VCaP (cell line): ENCODE measurements around the gene TRIM44.

ENCODE experiments used
- H3K27ac ChIP-seq: fragments of 450-650 bp; 2 replicates; pipeline ENCODE4 v1.5.1; 2017
- CTCF ChIP-seq: fragments of 450-650 bp; conservative IDR thresholded peaks from 2 replicates; pipeline ENCODE4 v1.5.1; 2017; ENCODE audit warnings: mild to moderate bottlenecking, moderate library complexity

Gene TRIM44

DNA sequence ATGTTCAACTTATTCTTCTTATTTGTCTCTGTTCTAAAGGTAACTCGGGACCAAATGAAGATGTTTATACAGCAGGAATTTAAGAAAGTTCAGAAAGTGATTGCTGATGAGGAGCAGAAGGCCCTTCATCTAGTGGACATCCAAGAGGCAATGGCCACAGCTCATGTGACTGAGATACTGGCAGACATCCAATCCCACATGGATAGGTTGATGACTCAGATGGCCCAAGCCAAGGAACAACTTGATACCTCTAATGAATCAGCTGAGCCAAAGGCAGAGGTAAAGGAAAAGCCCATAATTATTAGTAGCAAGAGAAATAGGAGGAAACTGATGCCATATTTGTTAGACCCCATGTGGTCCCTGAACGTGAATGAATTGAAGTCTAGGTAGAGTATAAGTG lies 63.3 kb downstream of the TRIM44 start:
- TF ChIP-seq CTCF: no peak
- no peak overlapping the region for H3K27ac ChIP-seq

DNA sequence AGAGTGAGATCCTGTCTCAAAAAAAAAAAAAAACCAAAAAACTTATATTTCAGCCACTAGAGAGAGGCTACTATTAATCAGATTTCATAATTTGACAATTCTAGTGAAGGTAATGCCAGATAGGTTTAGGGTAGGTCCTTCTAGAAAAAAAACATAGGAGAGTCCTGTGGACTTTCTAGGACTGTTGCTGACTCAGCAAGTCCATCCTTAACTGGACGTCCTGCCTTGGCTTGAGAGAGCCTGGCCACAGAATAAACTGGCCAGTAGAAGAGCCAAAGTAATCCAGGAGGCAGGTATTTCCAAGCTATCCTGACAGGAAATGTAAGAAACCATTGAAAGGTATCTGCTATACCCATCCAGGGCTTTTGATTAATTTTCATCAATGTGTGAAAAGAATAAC lies 64.6 kb downstream of the TRIM44 start:
- no peak overlapping the region for H3K27ac ChIP-seq
- TF ChIP-seq CTCF: no peak

- TF ChIP-seq CTCF: no peak
These were observed 67.7 kb downstream of the TRIM44 start for GRCh38 chr11:35730254-35730653.

DNA sequence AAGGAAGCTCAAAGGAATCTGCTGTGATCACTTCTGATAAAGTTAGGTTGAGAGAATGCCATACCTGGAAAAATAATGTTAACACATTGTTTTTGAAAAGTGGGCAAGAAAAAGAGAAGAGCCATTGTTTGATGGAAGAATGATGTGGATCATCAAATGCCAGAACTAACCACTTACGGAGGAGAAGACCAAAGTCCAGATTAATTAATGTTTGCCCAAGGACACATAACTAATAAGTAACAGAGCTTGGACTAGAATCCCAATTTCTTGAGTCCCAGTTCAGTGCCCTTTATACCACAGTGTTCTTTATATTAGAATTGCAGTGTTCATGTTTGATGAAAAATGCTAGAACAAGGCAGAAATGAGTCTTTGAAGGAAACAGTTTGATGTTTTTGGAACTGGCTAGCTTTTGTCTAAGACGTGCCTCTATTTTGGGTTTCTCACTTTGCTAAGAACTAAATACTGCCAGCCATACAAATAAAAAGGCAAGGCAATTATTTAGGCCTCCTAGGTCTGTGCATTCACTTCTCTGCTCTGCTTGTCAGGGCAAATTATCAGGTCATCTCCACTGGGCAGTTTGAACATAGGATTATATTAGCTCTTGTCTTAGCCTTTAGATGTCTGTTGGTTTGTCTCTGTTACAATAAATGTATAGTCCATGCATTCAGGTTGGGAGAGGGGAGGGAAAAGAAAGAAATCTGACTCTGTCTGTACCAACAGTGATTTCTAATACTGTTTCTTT lies 72.3 kb downstream of the TRIM44 start:
- no peak overlapping the region for H3K27ac ChIP-seq
- TF ChIP-seq CTCF: no peak

More at GRCh38 chr11:35730254-35730653, 67.7 kb downstream of the TRIM44 start:
- no peak overlapping the region for H3K27ac ChIP-seq

DNA sequence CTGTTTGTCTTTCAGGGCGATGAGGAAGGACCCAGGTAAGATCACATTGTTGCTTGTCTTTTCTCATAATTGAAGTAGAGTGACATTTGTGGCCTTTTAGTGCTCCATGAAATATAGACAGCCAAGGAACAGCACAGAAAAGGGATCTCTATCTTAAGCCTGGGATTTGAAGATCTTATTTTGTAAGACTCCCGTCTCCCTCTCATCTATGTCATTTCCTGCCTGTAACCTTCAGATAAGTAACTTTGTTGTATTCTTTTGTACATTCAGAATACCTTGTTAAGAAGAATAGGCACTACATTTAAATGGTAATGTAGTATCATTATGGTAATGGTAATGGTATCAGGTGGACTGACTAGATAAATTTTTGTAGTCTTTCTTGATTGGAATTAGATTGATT lies 72.8 kb downstream of the TRIM44 start:
- H3K27ac ChIP-seq: no peak overlapping the region
- TF ChIP-seq CTCF: no peak

GRCh38 chr11:35735903-35736302 lies 73.3 kb downstream of the TRIM44 start:
- TF ChIP-seq CTCF: no peak
- no peak overlapping the region for H3K27ac ChIP-seq

- no peak overlapping the region for H3K27ac ChIP-seq
- TF ChIP-seq CTCF: no peak
These were observed 74.4 kb downstream of the TRIM44 start for GRCh38 chr11:35736952-35737351.
